Dendritic cell treated with granulocyte-macrophage colony-stimulating factor and Interleukin-4, amounts not matched to agents 40 ng/mL and 50 ng/mL, for 4 days (primary cell): ENCODE results near the gene SLC16A1.

Source experiments
- H3K27ac Mint-ChIP-seq: one replicate; pipeline ENCODE4 v1.8.0; 2022; ENCODE audit warnings: mild to moderate bottlenecking, mixed read lengths
- H3K27me3 Mint-ChIP-seq: one replicate; pipeline ENCODE4 v1.8.0; 2022; ENCODE audit warnings: mild to moderate bottlenecking, mixed read lengths
- H3K36me3 Mint-ChIP-seq: one replicate; pipeline ENCODE4 v1.8.0; 2022; ENCODE audit warnings: low read depth, mixed read lengths
- H3K4me1 Mint-ChIP-seq: one replicate; pipeline ENCODE4 v1.8.0; 2022; ENCODE audit warnings: low read depth, mixed read lengths
- H3K4me3 Mint-ChIP-seq: one replicate; pipeline ENCODE4 v1.8.0; 2022; ENCODE audit warnings: mild to moderate bottlenecking, moderate library complexity, mixed read lengths
- H3K9me3 Mint-ChIP-seq: one replicate; pipeline ENCODE4 v1.8.0; 2022; ENCODE audit warnings: mixed read lengths
- intact Hi-C: fragments of 100-400 bp; cut with micrococcal nuclease; formaldehyde crosslinking; loops from one replicate; pipeline ENCODE4 v1.15.0; 2022

SLC16A1 gene

DNA sequence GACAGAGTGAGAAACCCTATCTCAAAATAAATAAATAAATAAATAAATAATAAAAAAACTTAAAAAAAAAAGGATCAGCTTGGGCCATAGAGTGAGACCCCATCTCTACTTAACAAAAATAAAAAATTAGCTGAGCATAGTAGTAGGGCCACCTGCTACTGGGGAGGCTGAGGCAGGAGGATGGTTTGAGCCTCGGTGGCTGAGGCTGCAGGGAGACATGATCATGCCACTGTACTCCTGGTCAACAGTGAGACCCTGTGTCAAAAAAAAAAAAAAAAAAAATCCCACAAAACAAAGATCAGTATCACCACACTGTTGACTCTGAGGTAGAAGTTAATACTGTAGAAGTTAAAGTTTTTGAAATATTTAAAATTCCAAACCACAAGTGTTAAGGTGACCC, 29.1 kb downstream of the SLC16A1 start:
- Mint-ChIP-seq H3K36me3 (peaks cover 62% of the 10 kb centered on the region), H3K27ac (no peak overlapping the region), H3K4me3 (no peak overlapping the region), H3K4me1 (no peaks in the 10 kb centered on the region), H3K9me3 (no peaks in the 10 kb centered on the region), H3K27me3 (no peaks in the 10 kb centered on the region)
- intact Hi-C loops: no loop called here

DNA sequence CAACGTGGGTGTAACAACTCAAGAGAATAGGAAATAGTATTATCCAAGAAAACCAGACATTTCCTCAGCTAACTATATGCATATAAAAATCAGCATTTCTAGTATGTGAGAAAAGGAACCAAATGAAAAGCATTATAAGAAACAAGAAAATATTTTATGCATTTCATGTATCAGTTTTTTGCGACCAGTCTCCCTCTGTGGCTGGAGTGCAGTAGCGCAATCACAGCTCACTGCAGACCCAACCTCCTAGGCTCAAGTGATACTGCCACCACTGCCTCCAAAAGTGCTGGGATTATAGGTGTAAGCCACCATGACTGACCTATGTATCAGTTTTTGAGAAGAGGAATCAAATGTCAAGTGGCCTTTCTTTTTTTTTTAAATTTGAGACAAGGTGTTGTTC, 31.0 kb downstream of the SLC16A1 start:
- Mint-ChIP-seq H3K9me3 (no peaks in the 10 kb centered on the region), H3K27me3 (no peaks in the 10 kb centered on the region), H3K27ac (no peak overlapping the region), H3K4me1 (no peaks in the 10 kb centered on the region), H3K4me3 (no peak overlapping the region), H3K36me3 (peaks cover 76% of the 10 kb centered on the region)
- intact Hi-C loops: no loop called here

DNA sequence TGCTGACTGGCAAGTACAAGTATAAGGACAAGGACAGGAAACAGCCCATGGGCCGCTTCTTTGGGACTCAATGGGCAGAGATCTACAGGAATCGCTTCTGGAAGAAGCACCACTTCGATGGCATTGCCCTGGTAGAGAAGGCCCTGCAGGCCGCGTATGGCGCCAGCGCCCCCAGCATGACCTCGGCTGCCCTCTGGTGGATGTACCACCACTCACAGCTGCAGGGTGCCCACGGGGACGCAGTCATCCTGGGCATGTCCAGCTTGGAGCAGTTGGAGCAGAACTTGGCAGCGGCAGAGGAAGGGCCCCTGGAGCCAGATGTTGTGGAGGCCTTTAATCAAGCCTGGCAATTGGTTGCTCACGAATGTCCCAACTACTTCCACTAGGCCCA, 32.0 kb downstream of the SLC16A1 start:
- Mint-ChIP-seq H3K36me3 (peaks cover 78% of the 10 kb centered on the region), H3K9me3 (no peaks in the 10 kb centered on the region), H3K4me3 (no peak overlapping the region), H3K27me3 (no peaks in the 10 kb centered on the region), H3K4me1 (no peaks in the 10 kb centered on the region), H3K27ac (no peak overlapping the region)
- intact Hi-C loops: no loop called here

DNA sequence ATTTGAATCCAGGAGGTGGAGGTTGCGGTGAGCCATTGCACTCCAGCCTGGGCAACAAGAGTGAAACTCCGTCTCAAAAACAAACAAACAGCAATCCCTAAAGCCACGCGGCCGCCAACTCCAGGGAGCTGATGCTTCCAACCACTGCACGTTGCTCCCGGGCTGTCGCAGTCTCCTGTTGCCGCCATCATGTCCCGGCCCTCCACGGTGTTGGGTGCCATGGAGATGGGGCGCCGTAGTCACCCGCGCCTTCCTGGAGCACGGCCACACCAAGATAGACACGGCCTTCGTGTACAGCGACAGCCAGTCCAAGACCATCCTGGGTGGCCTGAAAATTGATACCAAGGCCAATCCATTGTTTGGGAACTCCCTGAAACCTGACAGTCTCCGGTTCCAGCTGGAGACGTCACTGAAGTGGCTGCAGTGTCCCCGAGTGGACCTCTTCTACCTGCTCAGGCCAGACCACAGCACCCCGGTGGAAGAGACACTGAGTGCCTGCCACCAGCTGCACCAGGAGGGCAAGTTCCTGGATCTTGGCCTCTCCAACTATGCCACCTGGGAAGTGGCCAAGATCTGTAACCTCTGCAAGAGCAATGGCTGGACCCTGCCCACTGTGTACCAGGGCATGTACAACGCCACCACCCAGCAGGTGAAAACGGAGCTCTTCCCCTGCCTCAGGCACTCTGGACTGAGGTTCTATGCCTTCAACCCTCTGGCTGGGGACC, 32.6 kb downstream of the SLC16A1 start:
- intact Hi-C loops: no loop called here
- Mint-ChIP-seq H3K27me3 (no peaks in the 10 kb centered on the region), H3K9me3 (no peaks in the 10 kb centered on the region), H3K4me1 (no peaks in the 10 kb centered on the region), H3K4me3 (no peak overlapping the region), H3K36me3 (peaks cover 74% of the 10 kb centered on the region), H3K27ac (no peak overlapping the region)

DNA sequence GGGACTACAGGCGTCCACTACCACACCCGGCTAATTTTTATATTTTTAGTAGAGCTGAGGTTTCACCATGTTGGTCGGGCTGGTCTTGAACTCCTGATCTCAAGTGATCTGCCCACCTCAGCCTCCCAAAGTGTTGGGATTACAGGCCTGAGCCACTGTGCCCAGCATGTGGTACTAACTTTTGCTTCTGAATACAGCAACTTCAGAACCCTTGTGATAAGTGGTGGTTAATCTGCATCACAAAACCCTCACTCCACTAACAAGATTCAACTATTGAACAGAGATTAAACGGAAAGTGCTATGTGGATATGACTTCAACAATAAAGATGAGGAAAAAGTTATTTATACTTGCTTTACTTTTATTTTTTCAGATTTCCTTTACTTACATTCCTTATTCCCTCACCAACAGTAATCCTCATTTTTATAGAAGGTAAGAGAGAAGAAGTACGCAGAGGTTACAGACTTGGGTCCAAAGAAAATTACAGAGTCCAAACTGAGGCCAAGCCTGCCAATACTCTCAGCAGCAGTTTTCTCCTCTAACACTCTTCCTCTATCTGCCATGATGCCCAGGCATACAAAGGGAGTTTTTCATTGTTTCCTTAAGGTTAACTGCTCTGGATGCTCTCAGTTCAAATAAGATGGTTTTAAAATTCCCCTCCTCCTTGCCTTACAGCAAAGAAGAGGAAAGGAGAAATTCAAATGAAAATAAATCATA, 44.3 kb downstream of the SLC16A1 start:
- no peaks in the 10 kb centered on the region for H3K27me3 Mint-ChIP-seq
- intact Hi-C loops: no loop called here
- H3K4me3 Mint-ChIP-seq: no peak overlapping the region
- H3K27ac Mint-ChIP-seq: no peak overlapping the region
- peaks cover 41% of the 10 kb centered on the region for H3K36me3 Mint-ChIP-seq
- no peaks in the 10 kb centered on the region for H3K4me1 Mint-ChIP-seq
- no peaks in the 10 kb centered on the region for H3K9me3 Mint-ChIP-seq

DNA sequence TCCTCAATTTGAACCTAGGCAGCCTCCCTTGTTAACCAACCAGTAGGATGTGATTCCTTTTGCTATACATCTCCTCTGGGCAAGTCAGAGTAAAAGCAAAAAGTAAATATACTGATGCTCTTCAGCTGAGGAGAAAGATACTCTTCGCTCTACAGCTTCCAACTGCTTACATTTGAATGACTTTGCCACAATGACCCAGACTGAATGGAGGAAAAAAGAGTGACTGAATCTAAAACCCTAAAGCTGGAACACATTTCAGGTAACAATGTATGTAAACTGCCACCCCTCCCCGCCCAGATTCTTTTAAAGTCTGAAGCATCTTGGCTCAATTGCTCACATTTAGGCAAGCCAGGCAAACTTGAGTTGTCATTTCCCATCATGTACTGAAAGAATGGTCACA, 46.1 kb downstream of the SLC16A1 start:
- no peaks in the 10 kb centered on the region for H3K27me3 Mint-ChIP-seq
- intact Hi-C loops: no loop called here
- peaks cover 30% of the 10 kb centered on the region for H3K36me3 Mint-ChIP-seq
- peaks cover 15% of the 10 kb centered on the region for H3K4me1 Mint-ChIP-seq
- H3K9me3 Mint-ChIP-seq: no peaks in the 10 kb centered on the region
- H3K4me3 Mint-ChIP-seq: no peak overlapping the region
- H3K27ac Mint-ChIP-seq: no peak overlapping the region

DNA sequence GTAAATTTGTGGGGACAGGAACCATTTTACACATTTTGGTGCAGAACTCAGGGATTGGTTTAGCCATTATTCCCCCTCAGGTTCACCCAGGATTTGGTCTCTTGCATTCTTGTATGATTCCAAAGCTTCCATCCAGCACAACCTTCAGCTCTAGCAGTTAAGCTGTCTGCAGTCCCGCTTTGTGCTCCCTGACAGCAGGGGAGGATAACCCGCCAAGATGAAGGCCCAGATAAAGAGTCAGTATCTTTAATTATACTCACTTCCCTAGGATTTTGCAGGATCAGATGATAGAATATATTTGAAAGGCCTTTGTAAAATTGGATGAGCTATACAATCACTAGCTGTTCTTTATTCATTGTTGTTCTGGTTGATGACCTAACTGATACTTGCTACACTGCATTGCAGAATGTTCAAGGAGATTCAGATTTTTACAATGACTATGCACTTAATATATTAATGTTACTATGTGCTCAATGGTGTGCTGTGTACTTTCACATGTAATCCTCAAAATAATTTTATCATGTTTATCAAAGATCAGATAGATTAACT, 49.8 kb downstream of the SLC16A1 start:
- no peak overlapping the region for H3K4me3 Mint-ChIP-seq
- H3K9me3 Mint-ChIP-seq: no peaks in the 10 kb centered on the region
- H3K4me1 Mint-ChIP-seq: peaks cover 30% of the 10 kb centered on the region
- intact Hi-C loops: no loop called here
- H3K27me3 Mint-ChIP-seq: no peaks in the 10 kb centered on the region
- peaks cover 7% of the 10 kb centered on the region for H3K36me3 Mint-ChIP-seq
- peak overlapping the region; percentile 11 for H3K27ac Mint-ChIP-seq

DNA sequence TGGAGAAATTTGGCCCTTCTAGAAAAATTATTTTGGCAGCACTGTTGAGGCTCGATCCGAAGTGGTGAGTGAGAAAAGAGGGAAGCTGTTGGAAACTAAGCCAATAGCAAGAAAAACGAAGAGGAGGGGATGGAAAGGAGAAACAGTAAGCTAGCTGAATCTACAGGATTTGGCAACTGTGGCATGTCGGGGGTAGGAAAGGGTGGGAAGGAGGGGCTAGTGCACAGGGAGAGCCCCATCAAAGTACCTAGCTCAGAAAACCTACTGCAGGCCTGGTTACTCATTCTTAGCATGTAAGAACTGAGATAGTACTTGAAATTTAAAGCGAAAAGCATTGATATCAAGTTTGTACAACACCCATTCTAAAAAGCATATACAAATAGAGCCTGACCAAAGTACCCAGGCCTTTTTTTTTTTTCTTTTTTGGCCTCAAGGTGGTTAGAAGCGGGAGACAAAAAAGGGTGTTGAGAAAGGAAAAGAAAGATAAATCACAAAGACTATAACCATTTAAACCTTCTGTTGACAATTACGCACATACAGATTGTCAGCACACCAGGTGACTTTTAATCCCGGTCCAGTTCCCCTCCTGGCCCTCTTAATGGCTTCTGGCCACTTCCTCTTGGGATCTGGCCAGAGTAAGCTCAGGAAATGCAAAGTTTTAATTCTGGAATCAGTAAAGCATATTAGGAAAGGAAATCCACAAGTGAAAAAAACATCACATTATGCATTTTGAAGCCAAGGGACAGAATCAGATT, 50.4 kb downstream of the SLC16A1 start:
- Mint-ChIP-seq H3K27me3 (no peaks in the 10 kb centered on the region), H3K27ac (peak overlapping the region; percentile 11), H3K4me3 (no peak overlapping the region), H3K36me3 (peaks cover 7% of the 10 kb centered on the region), H3K4me1 (peaks cover 30% of the 10 kb centered on the region), H3K9me3 (no peaks in the 10 kb centered on the region)
- intact Hi-C loops: no loop called here

DNA sequence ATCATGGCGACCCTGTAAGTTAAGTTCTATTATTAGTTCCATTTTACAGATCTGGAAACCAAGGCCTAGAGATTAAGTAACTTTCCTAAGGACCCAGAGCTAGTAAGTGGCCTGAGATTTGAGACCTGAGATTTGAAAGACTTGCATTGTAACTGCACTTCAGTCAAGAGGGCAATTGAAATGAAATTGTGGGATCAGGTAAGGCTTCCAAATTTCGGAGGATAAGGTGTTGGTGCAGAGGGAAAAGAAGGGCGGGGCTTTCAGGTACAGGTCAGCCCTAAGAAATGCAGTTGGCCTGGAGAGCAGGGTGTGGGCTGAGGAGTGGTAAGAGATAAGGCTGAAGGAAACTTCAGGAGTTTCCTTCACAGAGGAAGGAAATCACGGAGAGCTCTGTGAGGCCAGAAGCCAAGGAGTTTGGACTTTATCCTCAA, 51.1 kb downstream of the SLC16A1 start:
- peaks cover 30% of the 10 kb centered on the region for H3K4me1 Mint-ChIP-seq
- peak overlapping the region; percentile 11 for H3K27ac Mint-ChIP-seq
- peaks cover 7% of the 10 kb centered on the region for H3K36me3 Mint-ChIP-seq
- no peaks in the 10 kb centered on the region for H3K9me3 Mint-ChIP-seq
- no peak overlapping the region for H3K4me3 Mint-ChIP-seq
- intact Hi-C loops: no loop called here
- no peaks in the 10 kb centered on the region for H3K27me3 Mint-ChIP-seq

DNA sequence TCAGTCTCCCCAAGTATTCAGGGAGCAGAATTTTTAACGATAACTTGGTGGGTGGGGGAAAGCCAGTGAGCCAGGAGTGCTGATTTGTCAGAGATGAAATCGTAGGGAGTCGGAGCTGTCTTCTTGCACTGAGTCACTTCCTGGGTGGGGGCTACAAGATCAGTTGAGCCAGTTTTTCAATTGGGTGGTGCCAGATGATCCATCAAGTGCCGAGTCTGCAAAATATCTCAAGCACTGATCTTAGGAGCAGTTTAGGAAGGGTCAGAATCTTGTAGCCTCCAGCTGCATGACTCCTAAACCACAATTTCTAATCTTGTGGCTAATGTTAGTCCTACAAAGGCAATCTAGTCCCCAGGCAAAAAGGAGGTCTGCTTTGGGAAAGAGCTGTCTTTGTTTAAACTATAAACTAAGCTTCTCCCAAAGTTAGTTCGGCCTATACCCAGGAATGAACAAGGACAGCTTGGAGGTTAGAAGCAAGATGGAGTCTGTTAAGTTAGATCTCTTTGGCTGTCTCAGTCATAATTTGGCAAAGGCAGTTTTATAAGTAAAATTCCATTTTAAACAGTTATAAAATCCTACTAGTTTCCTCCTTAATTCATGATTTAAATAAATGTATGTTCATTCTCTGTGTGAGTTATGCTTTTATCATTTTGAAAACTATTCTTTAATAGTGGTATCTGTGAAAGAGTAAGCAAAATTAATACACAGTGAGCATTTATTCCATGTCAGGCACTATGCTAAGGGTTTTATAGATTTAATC, 51.7 kb downstream of the SLC16A1 start:
- H3K4me3 Mint-ChIP-seq: no peak overlapping the region

DNA sequence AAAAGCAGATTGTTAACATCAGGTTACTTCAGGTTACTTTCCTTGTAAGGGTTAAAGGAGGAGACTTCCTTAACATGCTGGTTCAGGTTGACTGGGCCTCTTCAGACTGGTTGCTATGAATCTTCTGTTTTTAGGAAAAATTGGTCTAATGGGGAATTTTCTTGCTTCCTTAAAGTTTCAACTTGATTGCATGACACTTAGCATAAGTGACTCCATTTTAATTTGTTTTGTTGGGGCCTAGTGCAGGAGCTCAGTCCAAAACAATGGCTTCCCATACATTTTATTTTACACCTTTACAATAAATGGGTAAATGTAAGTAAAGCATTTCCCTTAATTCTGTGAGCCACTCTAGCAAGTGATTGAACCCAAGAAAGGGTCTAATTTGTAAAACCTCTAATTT, 53.8 kb downstream of the SLC16A1 start:
- H3K4me3 Mint-ChIP-seq: no peak overlapping the region
- H3K4me1 Mint-ChIP-seq: peaks cover 30% of the 10 kb centered on the region
- H3K27ac Mint-ChIP-seq: no peak overlapping the region
- H3K36me3 Mint-ChIP-seq: peaks cover 3% of the 10 kb centered on the region
- intact Hi-C loops: no loop called here
- no peaks in the 10 kb centered on the region for H3K27me3 Mint-ChIP-seq
- H3K9me3 Mint-ChIP-seq: no peaks in the 10 kb centered on the region

More for the DNA sequence above, 51.7 kb downstream of the SLC16A1 start:
- Mint-ChIP-seq H3K27me3 (no peaks in the 10 kb centered on the region), H3K9me3 (no peaks in the 10 kb centered on the region), H3K27ac (peak overlapping the region; percentile 61), H3K4me1 (peaks cover 30% of the 10 kb centered on the region), H3K36me3 (peaks cover 7% of the 10 kb centered on the region)
- intact Hi-C loops: no loop called here

DNA sequence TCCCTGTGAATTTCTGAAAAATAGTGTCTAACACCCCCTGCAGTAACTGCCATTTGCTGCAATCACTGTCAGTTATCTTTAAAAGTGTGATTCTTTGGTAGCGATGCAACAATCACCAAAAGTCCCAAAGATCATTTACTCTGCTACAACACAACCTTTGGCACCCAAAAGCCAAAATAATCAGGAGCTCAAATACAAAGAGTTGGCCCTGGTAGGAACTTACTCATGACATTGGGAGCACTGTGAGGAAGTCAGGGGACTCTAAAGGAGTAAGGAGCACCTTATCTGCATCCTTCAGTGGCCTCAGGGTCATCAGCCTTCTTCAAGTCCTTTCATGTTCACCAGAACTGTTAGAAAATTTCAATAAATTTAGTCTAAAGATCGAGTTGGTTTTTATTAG, 54.6 kb downstream of the SLC16A1 start:
- H3K9me3 Mint-ChIP-seq: peaks cover 1% of the 10 kb centered on the region
- no peaks in the 10 kb centered on the region for H3K36me3 Mint-ChIP-seq
- peaks cover 30% of the 10 kb centered on the region for H3K4me1 Mint-ChIP-seq
- intact Hi-C loops: no loop called here
- no peaks in the 10 kb centered on the region for H3K27me3 Mint-ChIP-seq
- H3K4me3 Mint-ChIP-seq: no peak overlapping the region
- H3K27ac Mint-ChIP-seq: no peak overlapping the region

DNA sequence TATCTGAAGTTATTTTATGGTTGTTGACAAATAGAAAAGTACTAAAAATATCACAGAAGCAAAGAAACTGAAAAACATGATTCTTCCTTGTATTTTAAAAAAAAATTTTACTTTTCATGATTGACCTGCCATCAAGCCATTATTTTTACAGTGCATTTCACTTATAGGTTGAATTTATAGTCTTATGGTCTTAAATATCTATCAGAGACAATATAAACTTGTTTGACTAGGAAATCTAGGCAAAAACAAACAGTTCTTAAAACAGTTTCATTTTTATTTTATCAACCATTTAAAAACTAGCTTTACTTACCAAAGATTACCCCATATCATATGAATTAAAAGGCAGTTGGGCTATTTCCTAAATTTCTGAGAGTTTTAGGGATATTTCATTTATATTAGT, 59.2 kb downstream of the SLC16A1 start:
- H3K27me3 Mint-ChIP-seq: no peaks in the 10 kb centered on the region
- H3K4me1 Mint-ChIP-seq: no peaks in the 10 kb centered on the region
- intact Hi-C loops: no loop called here
- no peaks in the 10 kb centered on the region for H3K36me3 Mint-ChIP-seq
- H3K27ac Mint-ChIP-seq: no peak overlapping the region
- H3K9me3 Mint-ChIP-seq: peaks cover 34% of the 10 kb centered on the region
- H3K4me3 Mint-ChIP-seq: no peak overlapping the region
